GM19372 (cell line): ENCODE results near the gene IL1RN.

Experiments
- ATAC-seq: cut with Tn5 transposase; IDR thresholded peaks from one replicate; pipeline ENCODE4 v1.9.1; 2021; ENCODE audit warnings: mild to moderate bottlenecking, low read depth, moderate library complexity; ENCODE audit not compliant: unreplicated experiment

Gene IL1RN

DNA sequence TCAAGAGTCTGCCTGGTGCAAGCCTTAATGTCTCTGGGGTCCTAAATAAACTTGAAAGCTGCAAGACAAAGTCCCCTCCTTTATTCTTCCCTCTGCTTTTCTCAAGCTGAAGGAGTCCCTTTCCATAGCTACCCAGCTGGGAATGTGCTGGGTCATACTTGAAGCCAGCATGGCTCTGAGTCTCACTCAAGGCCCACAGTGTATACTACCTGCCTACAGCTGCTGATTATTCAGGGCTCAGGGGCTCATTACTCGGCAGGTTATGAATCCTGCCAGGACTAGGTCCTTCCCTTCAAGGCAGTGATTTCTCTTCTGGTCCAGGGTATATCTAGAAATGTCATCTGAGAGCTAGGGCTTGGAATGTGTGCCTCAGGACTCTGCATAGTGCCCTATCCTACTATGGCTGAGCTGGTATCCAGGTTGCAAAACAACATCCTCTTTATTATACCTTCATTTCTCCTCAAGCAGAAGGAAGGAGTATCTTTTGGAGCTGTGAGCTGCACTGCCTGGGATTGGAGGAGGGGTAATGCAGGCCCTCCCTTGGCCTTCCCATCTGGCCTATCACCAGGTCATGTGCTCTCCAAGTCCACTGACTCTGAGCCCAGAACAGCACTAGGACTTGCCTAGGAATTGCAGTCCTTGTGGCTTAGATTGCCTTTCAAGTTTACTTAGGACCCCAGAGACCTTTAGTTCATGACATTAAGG, 22.3 kb downstream of the IL1RN start:
- no peak for ATAC-seq

- ATAC-seq: no peak
These were observed 22.8 kb downstream of the IL1RN start for GRCh38 chr2:113150258-113150601.

- ATAC-seq: no peak
These were observed 27.9 kb downstream of the IL1RN start for GRCh38 chr2:113155331-113155730.

DNA sequence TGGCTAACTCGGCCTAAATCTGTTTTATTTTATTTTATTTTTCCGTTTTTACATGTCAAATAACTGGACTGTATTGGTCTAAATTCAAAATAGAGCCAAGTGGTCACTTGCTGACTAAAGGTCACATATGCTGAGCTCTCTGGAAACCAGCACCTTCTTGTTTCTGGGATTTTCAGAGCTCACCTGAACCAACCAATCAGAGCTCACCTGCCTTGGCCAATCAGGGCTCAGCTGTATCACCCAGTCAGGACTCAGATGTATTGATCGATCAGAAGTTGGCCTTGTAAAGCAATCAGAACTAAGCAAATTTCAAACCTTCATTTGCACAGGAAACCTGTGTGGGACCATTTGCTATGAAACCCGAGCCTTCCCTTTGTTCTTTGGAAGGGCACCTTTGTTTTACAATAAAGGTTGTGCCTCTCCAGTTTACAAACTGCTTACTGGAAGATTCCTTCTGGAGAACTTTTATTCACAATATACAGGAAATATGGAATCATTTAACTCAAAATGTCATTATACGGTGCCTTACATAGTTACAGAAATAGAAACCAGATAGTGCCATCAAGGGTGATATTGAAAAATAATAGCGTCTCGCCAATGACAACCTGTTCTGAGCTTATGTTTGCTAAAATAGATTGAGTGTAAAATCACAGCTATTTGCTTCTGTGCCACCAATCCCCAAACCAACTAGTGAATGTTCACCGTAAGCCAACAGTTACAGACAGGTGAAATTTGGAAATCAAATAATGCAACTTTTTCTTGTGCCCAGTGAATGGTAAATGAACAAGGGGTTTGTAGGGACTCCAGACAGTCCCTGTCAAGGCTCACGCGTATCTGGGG, 29.1 kb downstream of the IL1RN start:
- ATAC-seq: no peak

GRCh38 chr2:113157118-113157896, 29.9 kb downstream of the IL1RN start:
- peak; percentile 63 for ATAC-seq

- ATAC-seq: no peak
These were observed 30.7 kb downstream of the IL1RN start for GRCh38 chr2:113157897-113158753.

- no peak for ATAC-seq
These were observed 31.6 kb downstream of the IL1RN start for GRCh38 chr2:113158884-113159553.

DNA sequence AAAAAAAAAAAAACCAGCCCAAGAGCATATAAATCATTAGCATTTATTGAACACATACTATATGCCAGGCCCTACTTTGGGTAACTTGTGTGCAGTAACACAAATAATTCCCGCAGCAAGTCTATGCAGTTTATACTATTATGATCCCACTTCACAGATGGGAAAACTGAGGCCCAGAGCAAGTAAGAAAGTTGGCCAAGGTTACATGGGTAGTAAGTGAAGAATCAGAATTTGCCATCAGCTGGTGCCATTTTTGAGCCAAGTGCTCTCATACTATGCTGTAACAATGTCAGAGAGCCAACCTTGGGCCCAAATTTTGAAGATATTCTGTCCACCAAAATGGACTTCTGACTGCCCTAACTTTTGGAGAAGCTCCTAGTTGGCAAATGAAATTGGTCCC, 32.9 kb downstream of the IL1RN start:
- no peak for ATAC-seq

DNA sequence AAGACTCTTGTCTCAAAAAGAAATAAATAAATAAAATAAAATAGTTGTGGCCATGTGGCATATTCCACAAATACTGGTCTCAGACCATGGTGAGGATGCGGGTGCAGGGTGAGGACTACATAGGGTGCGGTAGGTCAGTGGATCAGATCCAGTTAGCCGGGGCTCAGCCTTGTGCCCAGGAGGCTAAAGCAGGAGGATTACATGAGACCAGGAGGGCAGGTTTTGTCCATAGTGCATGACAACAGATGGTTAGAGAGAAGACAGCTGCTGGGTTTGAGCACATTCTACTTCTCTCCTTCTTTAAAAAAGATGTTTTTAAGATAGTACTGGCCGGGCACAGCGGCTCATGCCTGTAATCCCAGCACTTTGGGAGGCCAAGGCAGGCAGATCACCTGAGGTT, 33.6 kb downstream of the IL1RN start:
- ATAC-seq: no peak

GRCh38 chr2:113162173-113162572, 34.8 kb downstream of the IL1RN start:
- ATAC-seq: no peak

- ATAC-seq: no peak
These were observed 35.5 kb downstream of the IL1RN start for GRCh38 chr2:113162869-113163268.

DNA sequence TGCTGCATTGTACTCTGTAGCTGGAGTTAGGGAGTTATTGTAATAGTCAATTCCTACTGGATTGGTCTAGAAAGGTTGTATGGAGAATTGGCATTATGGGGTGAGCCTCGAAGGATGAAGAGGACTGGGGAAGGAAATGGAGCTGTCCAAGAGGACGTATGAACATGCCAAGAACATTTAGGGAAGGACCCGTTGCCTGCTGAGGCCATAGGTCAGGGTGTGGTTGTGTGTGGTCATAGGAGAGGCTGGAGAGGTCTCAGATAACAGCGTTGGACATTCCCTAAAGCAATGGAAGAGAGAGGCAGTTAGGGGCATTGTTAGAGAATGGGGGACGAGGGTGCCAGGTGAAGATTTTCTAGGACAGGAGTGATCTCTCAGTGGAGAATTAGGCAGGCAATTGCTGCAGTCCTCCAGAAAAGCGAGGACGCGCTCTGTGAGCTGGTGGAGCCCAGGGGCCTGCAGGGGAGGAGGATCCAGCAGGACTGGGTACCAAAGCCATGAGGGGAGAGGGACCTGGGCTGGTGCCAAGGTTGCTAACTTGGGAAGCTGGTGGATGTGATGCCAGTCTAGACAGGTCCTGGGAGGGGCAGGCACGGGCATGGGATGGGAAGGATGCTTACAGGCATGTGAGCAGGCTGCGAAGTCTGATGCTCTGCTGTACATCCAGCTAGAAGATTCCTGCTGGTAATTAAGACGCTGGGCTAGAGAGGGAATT, 37.0 kb downstream of the IL1RN start:
- ATAC-seq: no peak

DNA sequence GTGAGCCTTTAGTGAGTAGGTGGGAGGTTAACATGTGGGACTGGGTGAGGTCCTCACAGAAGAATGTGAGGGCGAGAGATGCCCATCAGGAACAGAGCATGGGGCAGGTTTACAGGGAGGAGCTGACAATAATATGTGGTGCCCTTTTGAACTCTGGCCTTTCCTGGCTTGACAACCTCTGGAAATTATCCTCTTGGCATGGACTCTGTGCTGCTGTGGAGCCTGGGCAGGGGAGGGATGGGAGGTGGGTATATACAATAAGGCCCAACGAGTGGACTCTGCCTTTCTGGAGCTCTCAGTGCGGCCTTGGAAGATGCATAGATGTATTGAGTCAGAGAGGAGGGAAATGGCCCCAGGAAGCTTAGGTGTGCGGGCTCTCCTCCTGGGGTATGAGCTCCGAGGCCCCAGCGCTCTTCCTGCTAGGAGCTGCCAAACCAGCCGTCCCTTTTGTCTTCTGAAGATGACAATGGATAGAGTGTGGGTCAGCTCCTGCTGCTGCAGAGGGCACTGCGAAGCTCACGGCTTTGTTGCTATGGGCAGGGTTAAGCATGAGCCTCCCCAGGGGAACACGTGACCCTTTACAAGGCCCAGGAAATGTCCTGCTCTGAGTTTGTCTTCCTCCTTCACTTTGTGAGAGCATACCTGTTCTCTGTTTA, 37.7 kb downstream of the IL1RN start:
- no peak for ATAC-seq

DNA sequence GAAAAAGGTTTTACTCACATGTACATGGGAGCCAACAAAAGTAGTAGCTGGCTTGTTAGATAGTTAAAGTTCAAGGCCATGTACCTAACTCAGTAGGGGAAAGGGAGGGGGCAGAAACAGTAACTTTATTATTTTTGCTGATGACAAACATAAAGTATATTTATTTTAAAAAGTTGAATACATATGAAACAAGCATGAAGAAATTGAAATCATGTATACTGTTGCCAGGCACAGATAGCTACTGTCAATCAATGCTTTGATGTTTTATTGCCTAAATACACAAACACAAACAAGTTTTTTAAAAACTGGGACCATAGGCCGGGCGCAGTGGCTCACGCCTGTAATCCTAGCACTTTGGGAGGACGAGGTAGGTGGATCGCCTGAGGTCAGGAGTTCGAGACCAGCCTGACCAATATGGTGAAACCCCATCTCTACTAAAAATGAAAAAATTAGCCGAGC, 38.8 kb downstream of the IL1RN start:
- no peak for ATAC-seq

DNA sequence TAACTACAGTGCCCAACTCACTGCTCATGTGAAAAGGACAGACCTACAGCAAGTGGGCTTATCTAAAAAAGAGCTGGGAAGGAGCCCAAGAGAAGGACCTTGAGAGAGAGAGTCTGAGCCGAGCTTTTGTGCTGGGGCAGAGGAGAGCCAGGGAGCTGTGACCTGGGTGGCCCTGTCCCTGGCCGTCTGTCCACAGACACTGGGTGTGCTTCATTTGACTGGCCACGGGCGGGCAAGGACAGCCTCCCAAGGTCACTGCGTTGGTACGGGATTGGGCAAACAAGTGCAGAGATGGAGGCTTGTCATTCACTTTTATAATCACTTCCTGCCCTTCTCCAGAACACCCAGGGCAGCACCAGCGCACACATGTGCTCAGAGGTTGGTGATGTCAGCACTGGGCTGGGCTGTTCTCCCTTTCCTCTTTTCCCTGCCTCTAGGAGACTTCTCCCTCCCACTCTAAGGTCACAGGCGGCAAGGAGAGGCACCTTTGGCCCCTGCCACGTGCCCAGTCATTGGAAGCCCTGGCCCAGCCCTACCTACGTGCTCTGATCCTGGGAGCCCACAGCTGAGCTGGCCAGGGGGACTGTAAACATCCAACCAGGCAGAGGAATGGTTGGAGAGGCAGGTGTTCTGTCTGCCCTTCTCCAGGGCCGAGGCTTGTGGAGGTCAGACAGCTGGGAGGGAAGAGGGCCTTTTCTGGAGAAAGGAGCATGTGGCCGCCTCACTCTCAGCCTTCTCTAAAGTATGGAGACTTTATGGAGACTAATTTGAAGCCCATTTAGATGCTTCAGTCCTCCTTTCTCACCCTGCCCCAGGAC, 39.9 kb downstream of the IL1RN start:
- ATAC-seq: no peak

DNA sequence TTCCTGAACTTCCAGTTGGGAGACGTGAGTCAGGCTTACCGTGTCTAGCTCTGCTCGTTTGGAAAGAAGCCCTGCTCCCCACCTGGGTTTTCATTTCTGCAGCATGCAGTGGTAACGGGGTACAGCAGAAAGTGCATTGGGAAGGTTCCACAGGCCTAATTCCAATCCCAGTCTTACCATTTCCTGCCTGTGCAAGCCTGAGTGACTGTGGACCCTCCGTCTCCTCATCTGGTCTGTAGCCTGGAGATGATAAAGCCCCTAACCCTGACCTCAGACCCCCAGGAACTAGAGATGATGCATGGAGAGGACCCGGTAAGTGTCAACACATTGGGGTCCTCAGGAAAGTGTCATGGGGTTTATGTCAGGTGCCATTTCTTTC, 40.6 kb downstream of the IL1RN start:
- no peak for ATAC-seq

DNA sequence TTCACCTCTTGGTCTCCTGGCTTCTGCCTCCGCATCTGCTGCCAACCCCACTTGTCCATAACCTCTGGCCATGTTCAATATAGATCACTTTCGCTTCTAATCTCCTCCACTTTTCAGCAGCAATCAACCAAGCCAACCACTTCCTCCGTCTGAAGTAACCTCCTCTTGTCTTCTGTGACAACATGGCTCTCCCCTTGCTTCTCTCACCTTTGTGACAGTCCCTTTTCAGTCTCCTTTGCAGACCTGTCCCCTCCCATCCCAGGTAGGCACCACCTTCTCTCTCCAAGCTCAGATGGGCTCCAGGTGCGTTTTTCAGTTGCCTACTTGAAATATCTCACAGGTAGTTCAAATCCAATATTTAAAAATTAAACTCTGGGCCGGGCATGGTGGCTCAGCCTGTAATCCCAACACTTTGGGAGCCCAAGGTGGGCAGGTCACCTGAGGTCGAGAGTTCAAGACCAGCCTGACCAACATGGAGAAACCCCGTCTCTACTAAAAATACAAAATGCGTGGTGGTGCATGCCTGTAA, 41.7 kb downstream of the IL1RN start:
- ATAC-seq: no peak

GRCh38 chr2:113169586-113169985, 42.2 kb downstream of the IL1RN start:
- ATAC-seq: no peak
